HEK293 (cell line): ENCODE data around the gene OLFM1.
A peak's percentile ranks its signal among the peaks of the same experiment; 100 is the strongest.

Experiments
- BCL11B ChIP-seq: fragments of 450-650 bp; formaldehyde crosslinking; IDR thresholded peaks from 2 replicates; pipeline ENCODE4 v1.5.1; 2016; ENCODE audit warnings: low read depth, missing biosample characterization, missing genetic modification characterization
- EGR2 ChIP-seq: fragments of 450-650 bp; formaldehyde crosslinking; IDR thresholded peaks from 2 replicates; pipeline ENCODE4 v1.5.1; 2016; ENCODE audit warnings: low read depth, missing biosample characterization, missing genetic modification characterization
- GLIS2 ChIP-seq: fragments of 450-650 bp; formaldehyde crosslinking; IDR thresholded peaks from 2 replicates; pipeline ENCODE4 v1.5.1; 2016; ENCODE audit warnings: missing biosample characterization, missing genetic modification characterization
- HOXD13 ChIP-seq: sonication (generic); formaldehyde crosslinking; IDR thresholded peaks from 2 replicates; pipeline ENCODE4 v1.8.0; 2022; ENCODE audit warnings: missing genetic modification reagents, borderline replicate concordance
- KLF1 ChIP-seq: fragments of 450-650 bp; formaldehyde crosslinking; IDR thresholded peaks from 2 replicates; pipeline ENCODE4 v1.5.1; 2016; ENCODE audit warnings: missing biosample characterization, missing genetic modification characterization
- KLF9 ChIP-seq: fragments of 450-650 bp; formaldehyde crosslinking; IDR thresholded peaks from 2 replicates; pipeline ENCODE4 v1.5.1; 2016; ENCODE audit warnings: missing biosample characterization, missing genetic modification characterization, low read depth
- MZF1 ChIP-seq: fragments of 450-650 bp; formaldehyde crosslinking; IDR thresholded peaks from 2 replicates; pipeline ENCODE4 v1.5.1; 2017; ENCODE audit warnings: missing biosample characterization, missing genetic modification characterization, borderline replicate concordance
- OVOL3 ChIP-seq: fragments of 450-650 bp; formaldehyde crosslinking; IDR thresholded peaks from 2 replicates; pipeline ENCODE4 v1.5.1; 2016; ENCODE audit warnings: missing biosample characterization, missing genetic modification characterization
- ZBTB48 ChIP-seq: fragments of 450-650 bp; formaldehyde crosslinking; IDR thresholded peaks from 2 replicates; pipeline ENCODE4 v1.5.1; 2016; ENCODE audit warnings: missing biosample characterization, missing genetic modification characterization
- ZBTB8A ChIP-seq: fragments of 450-650 bp; formaldehyde crosslinking; IDR thresholded peaks from 2 replicates; pipeline ENCODE4 v1.5.1; 2016; ENCODE audit warnings: missing biosample characterization, missing genetic modification characterization
- ZFP69B ChIP-seq: fragments of 450-650 bp; formaldehyde crosslinking; IDR thresholded peaks from 2 replicates; pipeline ENCODE4 v1.5.1; 2016; ENCODE audit warnings: missing biosample characterization, missing genetic modification characterization
- ZNF138 ChIP-seq: fragments of 450-650 bp; formaldehyde crosslinking; IDR thresholded peaks from 2 replicates; pipeline ENCODE4 v1.5.1; 2016; ENCODE audit warnings: missing biosample characterization, missing genetic modification characterization, borderline replicate concordance
- ZNF221 ChIP-seq: fragments of 450-650 bp; formaldehyde crosslinking; IDR thresholded peaks from 2 replicates; pipeline ENCODE4 v1.5.1; 2017; ENCODE audit warnings: missing biosample characterization, missing genetic modification characterization, borderline replicate concordance
- ZNF23 ChIP-seq: fragments of 450-650 bp; formaldehyde crosslinking; IDR thresholded peaks from 2 replicates; pipeline ENCODE4 v1.5.1; 2016; ENCODE audit warnings: missing biosample characterization, missing genetic modification characterization, borderline replicate concordance
- ZNF239 ChIP-seq: fragments of 450-650 bp; formaldehyde crosslinking; IDR thresholded peaks from 2 replicates; pipeline ENCODE4 v1.5.1; 2016; ENCODE audit warnings: missing biosample characterization, missing genetic modification characterization
- ZNF366 ChIP-seq: fragments of 450-650 bp; formaldehyde crosslinking; conservative IDR thresholded peaks from 2 replicates; pipeline ENCODE4 v1.5.1; 2016; ENCODE audit warnings: missing biosample characterization, missing genetic modification characterization
- ZNF404 ChIP-seq: fragments of 450-650 bp; formaldehyde crosslinking; IDR thresholded peaks from 2 replicates; pipeline ENCODE4 v1.5.1; 2017; ENCODE audit warnings: missing biosample characterization, missing genetic modification characterization
- ZNF629 ChIP-seq: fragments of 450-650 bp; formaldehyde crosslinking; IDR thresholded peaks from 2 replicates; pipeline ENCODE4 v1.5.1; 2017; ENCODE audit warnings: missing biosample characterization, missing genetic modification characterization
- ZNF658 ChIP-seq: fragments of 450-650 bp; formaldehyde crosslinking; IDR thresholded peaks from 2 replicates; pipeline ENCODE4; 2016; ENCODE audit warnings: missing biosample characterization, missing genetic modification characterization
- ZNF670 ChIP-seq: fragments of 450-650 bp; formaldehyde crosslinking; IDR thresholded peaks from 2 replicates; pipeline ENCODE4 v1.5.1; 2016; ENCODE audit warnings: missing biosample characterization, missing genetic modification characterization, low read depth
- ZNF776 ChIP-seq: fragments of 450-650 bp; formaldehyde crosslinking; IDR thresholded peaks from 2 replicates; pipeline ENCODE4 v1.5.0; 2017; ENCODE audit warnings: missing biosample characterization, missing genetic modification characterization, borderline replicate concordance
- ZNF785 ChIP-seq: fragments of 450-650 bp; formaldehyde crosslinking; IDR thresholded peaks from 2 replicates; pipeline ENCODE4 v1.5.1; 2016; ENCODE audit warnings: missing biosample characterization, missing genetic modification characterization
- ZSCAN23 ChIP-seq: fragments of 450-650 bp; formaldehyde crosslinking; IDR thresholded peaks from 2 replicates; pipeline ENCODE4 v1.5.1; 2016; ENCODE audit warnings: missing biosample characterization, missing genetic modification characterization
- ZSCAN30 ChIP-seq: fragments of 450-650 bp; IDR thresholded peaks from 2 replicates; pipeline ENCODE4 v1.5.1; 2018; ENCODE audit warnings: missing biosample characterization, mild to moderate bottlenecking, missing genetic modification characterization, moderate library complexity
- TF ChIP-seq, protein P1 (sequence below): fragments of 450-650 bp; formaldehyde crosslinking; IDR thresholded peaks from 2 replicates; pipeline ENCODE4 v1.5.0; 2017; ENCODE audit warnings: missing biosample characterization, missing genetic modification characterization, borderline replicate concordance
- TF ChIP-seq, protein P2 (sequence below): fragments of 450-650 bp; formaldehyde crosslinking; IDR thresholded peaks from 2 replicates; pipeline ENCODE4 v1.5.1; 2016; ENCODE audit warnings: missing biosample characterization, missing genetic modification characterization
- TF ChIP-seq, protein P3 (sequence below): fragments of 450-650 bp; formaldehyde crosslinking; IDR thresholded peaks from 2 replicates; pipeline ENCODE4 v1.5.1; 2016; ENCODE audit warnings: missing biosample characterization, missing genetic modification characterization, low read depth
- TF ChIP-seq, protein P4 (sequence below): fragments of 450-650 bp; formaldehyde crosslinking; IDR thresholded peaks from 2 replicates; pipeline ENCODE4 v1.5.1; 2016; ENCODE audit warnings: missing biosample characterization, missing genetic modification characterization, low read depth
- TF ChIP-seq, protein P5 (sequence below): fragments of 450-650 bp; formaldehyde crosslinking; IDR thresholded peaks from 2 replicates; pipeline ENCODE4 v1.5.1; 2016; ENCODE audit warnings: missing biosample characterization, missing genetic modification characterization
- TF ChIP-seq, protein P6 (sequence below): fragments of 450-650 bp; formaldehyde crosslinking; IDR thresholded peaks from 2 replicates; pipeline ENCODE4 v1.5.1; 2016; ENCODE audit warnings: missing biosample characterization, missing genetic modification characterization

OLFM1 gene

DNA sequence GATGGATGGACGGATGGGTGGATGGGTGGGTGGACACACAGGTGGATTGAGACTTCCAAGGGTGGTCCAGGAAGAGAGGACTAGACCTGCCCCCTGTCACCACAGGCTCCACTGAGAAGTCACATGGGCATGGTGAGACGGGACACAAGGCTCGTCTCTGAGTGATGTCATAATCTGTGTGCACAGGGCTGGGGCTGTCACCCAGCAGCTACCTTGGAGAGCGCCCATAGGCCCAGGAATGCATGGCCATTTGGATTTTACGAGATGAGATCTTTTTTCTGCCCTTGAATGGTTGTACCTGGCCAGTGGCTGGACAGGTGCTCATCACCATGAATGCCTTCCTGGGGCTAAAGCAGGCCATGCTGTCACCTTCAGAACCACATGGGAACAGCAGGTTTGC, 3.1 kb downstream of the OLFM1 start (continued):
- TF ChIP-seq ZFP69B (tag by site-specific recombination) = 0 out of 2 replicates have a peak, but pooled peaks have one; percentile 57
- TF ChIP-seq, protein P1, sequence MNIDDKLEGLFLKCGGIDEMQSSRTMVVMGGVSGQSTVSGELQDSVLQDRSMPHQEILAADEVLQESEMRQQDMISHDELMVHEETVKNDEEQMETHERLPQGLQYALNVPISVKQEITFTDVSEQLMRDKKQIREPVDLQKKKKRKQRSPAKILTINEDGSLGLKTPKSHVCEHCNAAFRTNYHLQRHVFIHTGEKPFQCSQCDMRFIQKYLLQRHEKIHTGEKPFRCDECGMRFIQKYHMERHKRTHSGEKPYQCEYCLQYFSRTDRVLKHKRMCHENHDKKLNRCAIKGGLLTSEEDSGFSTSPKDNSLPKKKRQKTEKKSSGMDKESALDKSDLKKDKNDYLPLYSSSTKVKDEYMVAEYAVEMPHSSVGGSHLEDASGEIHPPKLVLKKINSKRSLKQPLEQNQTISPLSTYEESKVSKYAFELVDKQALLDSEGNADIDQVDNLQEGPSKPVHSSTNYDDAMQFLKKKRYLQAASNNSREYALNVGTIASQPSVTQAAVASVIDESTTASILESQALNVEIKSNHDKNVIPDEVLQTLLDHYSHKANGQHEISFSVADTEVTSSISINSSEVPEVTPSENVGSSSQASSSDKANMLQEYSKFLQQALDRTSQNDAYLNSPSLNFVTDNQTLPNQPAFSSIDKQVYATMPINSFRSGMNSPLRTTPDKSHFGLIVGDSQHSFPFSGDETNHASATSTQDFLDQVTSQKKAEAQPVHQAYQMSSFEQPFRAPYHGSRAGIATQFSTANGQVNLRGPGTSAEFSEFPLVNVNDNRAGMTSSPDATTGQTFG = no peak
- TF ChIP-seq, protein P2, sequence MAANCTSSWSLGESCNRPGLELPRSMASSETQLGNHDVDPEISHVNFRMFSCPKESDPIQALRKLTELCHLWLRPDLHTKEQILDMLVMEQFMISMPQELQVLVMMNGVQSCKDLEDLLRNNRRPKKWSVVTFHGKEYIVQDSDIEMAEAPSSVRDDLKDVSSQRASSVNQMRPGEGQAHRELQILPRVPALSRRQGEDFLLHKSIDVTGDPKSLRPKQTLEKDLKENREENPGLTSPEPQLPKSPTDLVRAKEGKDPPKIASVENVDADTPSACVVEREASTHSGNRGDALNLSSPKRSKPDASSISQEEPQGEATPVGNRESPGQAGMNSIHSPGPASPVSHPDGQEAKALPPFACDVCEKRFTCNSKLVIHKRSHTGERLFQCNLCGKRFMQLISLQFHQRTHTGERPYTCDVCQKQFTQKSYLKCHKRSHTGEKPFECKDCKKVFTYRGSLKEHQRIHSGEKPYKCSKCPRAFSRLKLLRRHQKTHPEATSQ = no peak
- no peak for TF ChIP-seq ZNF658 (tag by site-specific recombination)
- no peak for TF ChIP-seq ZNF23 (tag by site-specific recombination)
- TF ChIP-seq ZNF366 (tag by site-specific recombination) = 0 out of 2 replicates have a peak, but pooled peaks have one; percentile 34
- no peak for TF ChIP-seq ZBTB8A (tag by site-specific recombination)
- peak; percentile 45; the same call in 1 of the 2 replicates for TF ChIP-seq HOXD13 (CRISPR knock-in tag)
- 0 out of 2 replicates have a peak, but pooled peaks have one; percentile 29 for TF ChIP-seq EGR2
- TF ChIP-seq, protein P3, sequence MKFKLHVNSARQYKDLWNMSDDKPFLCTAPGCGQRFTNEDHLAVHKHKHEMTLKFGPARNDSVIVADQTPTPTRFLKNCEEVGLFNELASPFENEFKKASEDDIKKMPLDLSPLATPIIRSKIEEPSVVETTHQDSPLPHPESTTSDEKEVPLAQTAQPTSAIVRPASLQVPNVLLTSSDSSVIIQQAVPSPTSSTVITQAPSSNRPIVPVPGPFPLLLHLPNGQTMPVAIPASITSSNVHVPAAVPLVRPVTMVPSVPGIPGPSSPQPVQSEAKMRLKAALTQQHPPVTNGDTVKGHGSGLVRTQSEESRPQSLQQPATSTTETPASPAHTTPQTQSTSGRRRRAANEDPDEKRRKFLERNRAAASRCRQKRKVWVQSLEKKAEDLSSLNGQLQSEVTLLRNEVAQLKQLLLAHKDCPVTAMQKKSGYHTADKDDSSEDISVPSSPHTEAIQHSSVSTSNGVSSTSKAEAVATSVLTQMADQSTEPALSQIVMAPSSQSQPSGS = peak; percentile 47; the same call in 1 of the 2 replicates
- TF ChIP-seq ZNF785 (tag by site-specific recombination) = no peak
- no peak for TF ChIP-seq ZNF239 (tag by site-specific recombination)
- no peak for TF ChIP-seq ZBTB48
- TF ChIP-seq ZSCAN23 = no peak
- no peak for TF ChIP-seq ZNF776 (tag by site-specific recombination)
- TF ChIP-seq ZNF138 = no peak
- TF ChIP-seq, protein P4, sequence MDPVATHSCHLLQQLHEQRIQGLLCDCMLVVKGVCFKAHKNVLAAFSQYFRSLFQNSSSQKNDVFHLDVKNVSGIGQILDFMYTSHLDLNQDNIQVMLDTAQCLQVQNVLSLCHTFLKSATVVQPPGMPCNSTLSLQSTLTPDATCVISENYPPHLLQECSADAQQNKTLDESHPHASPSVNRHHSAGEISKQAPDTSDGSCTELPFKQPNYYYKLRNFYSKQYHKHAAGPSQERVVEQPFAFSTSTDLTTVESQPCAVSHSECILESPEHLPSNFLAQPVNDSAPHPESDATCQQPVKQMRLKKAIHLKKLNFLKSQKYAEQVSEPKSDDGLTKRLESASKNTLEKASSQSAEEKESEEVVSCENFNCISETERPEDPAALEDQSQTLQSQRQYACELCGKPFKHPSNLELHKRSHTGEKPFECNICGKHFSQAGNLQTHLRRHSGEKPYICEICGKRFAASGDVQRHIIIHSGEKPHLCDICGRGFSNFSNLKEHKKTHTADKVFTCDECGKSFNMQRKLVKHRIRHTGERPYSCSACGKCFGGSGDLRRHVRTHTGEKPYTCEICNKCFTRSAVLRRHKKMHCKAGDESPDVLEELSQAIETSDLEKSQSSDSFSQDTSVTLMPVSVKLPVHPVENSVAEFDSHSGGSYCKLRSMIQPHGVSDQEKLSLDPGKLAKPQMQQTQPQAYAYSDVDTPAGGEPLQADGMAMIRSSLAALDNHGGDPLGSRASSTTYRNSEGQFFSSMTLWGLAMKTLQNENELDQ = no peak
- no peak for TF ChIP-seq BCL11B (tag by site-specific recombination)
- peak; percentile 56; the same call in 1 of the 2 replicates for TF ChIP-seq ZNF629
- TF ChIP-seq KLF1 (tag by site-specific recombination) = no peak
- no peak for TF ChIP-seq ZSCAN30
- no peak for TF ChIP-seq MZF1 (tag by site-specific recombination)
- TF ChIP-seq, protein P5, sequence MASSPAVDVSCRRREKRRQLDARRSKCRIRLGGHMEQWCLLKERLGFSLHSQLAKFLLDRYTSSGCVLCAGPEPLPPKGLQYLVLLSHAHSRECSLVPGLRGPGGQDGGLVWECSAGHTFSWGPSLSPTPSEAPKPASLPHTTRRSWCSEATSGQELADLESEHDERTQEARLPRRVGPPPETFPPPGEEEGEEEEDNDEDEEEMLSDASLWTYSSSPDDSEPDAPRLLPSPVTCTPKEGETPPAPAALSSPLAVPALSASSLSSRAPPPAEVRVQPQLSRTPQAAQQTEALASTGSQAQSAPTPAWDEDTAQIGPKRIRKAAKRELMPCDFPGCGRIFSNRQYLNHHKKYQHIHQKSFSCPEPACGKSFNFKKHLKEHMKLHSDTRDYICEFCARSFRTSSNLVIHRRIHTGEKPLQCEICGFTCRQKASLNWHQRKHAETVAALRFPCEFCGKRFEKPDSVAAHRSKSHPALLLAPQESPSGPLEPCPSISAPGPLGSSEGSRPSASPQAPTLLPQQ = 0 out of 2 replicates have a peak, but pooled peaks have one; percentile 35
- TF ChIP-seq, protein P6, sequence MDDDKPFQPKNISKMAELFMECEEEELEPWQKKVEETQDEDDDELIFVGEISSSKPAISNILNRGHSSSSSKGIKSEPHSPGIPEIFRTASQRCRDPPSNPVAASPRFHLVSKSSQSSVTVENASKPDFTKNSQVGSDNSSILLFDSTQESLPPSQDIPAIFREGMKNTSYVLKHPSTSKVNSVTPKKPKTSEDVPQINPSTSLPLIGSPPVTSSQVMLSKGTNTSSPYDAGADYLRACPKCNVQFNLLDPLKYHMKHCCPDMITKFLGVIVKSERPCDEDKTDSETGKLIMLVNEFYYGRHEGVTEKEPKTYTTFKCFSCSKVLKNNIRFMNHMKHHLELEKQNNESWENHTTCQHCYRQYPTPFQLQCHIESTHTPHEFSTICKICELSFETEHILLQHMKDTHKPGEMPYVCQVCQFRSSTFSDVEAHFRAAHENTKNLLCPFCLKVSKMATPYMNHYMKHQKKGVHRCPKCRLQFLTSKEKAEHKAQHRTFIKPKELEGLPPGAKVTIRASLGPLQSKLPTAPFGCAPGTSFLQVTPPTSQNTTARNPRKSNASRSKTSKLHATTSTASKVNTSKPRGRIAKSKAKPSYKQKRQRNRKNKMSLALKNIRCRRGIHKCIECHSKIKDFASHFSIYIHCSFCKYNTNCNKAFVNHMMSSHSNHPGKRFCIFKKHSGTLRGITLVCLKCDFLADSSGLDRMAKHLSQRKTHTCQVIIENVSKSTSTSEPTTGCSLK (tag by site-specific recombination) = no peak
- no peak for TF ChIP-seq ZNF670 (tag by site-specific recombination)
- no peak for TF ChIP-seq KLF9
- TF ChIP-seq OVOL3 (tag by site-specific recombination) = no peak
- no peak for TF ChIP-seq ZNF221 (tag by site-specific recombination)
- TF ChIP-seq GLIS2 (tag by site-specific recombination) = no peak
- TF ChIP-seq ZNF404 (tag by site-specific recombination) = no peak
